Right lobe of liver (tissue), 6 donors: ENCODE data around the gene DNAJC5. TPM values are rescaled to one million over a fixed set of nuclear protein-coding genes. Genes with fewer than 3 reads are reported as not detected.

Source experiments
- ATAC-seq, 4 donors: fragments of 200-7000 bp; cut with Tn5 transposase; one replicate each; pipeline ENCODE4 v1.9.1; 2020; ENCODE audit warnings: mild to moderate bottlenecking in 4 of 4, moderate library complexity in 4 of 4
- DNase-seq, 3 donors: peaks; one replicate each; pipeline ENCODE4 v3.0.0-alpha.2; 2020
- H3K27ac ChIP-seq, 3 donors: fragments of 200-600 bp; one replicate each; pipeline ENCODE4 v1.8.0; 2022
- H3K27me3 ChIP-seq, 2 donors: fragments of 200-600 bp; one replicate each; pipeline ENCODE4 v1.8.0; 2022
- H3K36me3 ChIP-seq, 4 donors: fragments of 200-600 bp; sonication (generic) in 1 of 4; one replicate each; pipeline versions ENCODE4 v1.5.1 to v1.8.0; 2017 to 2022; ENCODE audit warnings: control low read depth in 1 of 4
- H3K4me1 ChIP-seq, 4 donors: fragments of 200-600 bp; sonication (generic) in 1 of 4; one replicate each; pipeline versions ENCODE4 v1.5.1 to v1.8.0; 2017 to 2022; ENCODE audit warnings: control low read depth in 1 of 4
- H3K4me3 ChIP-seq, 3 donors: fragments of 200-600 bp; one replicate each; pipeline ENCODE4 v1.8.0; 2022
- H3K9me3 ChIP-seq, 4 donors: fragments of 200-600 bp; sonication (generic) in 1 of 4; one replicate each; pipeline versions ENCODE4 v1.5.1 to v1.8.0; 2017 to 2022; ENCODE audit warnings: control low read depth in 1 of 4
- POLR2A ChIP-seq: fragments of 450-650 bp; IDR thresholded peaks from one replicate; pipeline ENCODE4 v1.6.1; 2017; ENCODE audit warnings: antibody characterized with exemption, mild to moderate bottlenecking
- WGBS: methylation state at CpG from one replicate; pipeline ENCODE4 v1.1.6; 2018; ENCODE audit warnings: low coverage, low lambda C conversion rate; ENCODE audit not compliant: insufficient coverage; ENCODE audit errors: missing lambda C conversion rate; 5-methylcytosine and 5-hydroxymethylcytosine counted together
- intact Hi-C, 2 donors: fragments of 100-400 bp; cut with DNase I; formaldehyde crosslinking; loops; one replicate each; pipeline versions ENCODE4 v1.11.2 to v1.14.1; 2022
- total RNA-seq, 6 experiments: library from RNA; depleted of rRNA in 2 of 6; stranded (reverse); fragments of >200 nt in 2 of 6; fragmentation: NEBNext Ultra II Directional in 3 of 6; extraction: Animal tissue kit (Norgen Biotek cat#: 25700) in 3 of 6; gene quantifications; one replicate each; pipeline versions ENCODE4 v1.1.0 to v1.2.4, GENCODE V29; 2016 to 2023
- TF ChIP-seq, protein P1 (sequence below), 4 donors: fragments of 200-600 bp in 3 of 4; fragments of 450-650 bp in 1 of 4; IDR thresholded peaks; one replicate each; pipeline versions ENCODE4 v1.5.1 to v1.8.0; 2016 to 2022; ENCODE audit warnings: antibody characterized with exemption in 4 of 4, mild to moderate bottlenecking in 2 of 4
- donor health status: DM: no; HTN: yes; CAD: no.
- donor health status: DM: no; HTN: no; CAD: no.
- donor health status: DM: no; HTN: no; CAD: no.
- donor health status: DM: no; HTN: yes; CAD: no.
- donor health status: DM: no; HTN: yes; CAD: no.

DNAJC5 gene
- total RNA-seq, 6 experiments from 2014 or later, result 10.7 to 26.0 (median 15.1) TPM

DNA sequence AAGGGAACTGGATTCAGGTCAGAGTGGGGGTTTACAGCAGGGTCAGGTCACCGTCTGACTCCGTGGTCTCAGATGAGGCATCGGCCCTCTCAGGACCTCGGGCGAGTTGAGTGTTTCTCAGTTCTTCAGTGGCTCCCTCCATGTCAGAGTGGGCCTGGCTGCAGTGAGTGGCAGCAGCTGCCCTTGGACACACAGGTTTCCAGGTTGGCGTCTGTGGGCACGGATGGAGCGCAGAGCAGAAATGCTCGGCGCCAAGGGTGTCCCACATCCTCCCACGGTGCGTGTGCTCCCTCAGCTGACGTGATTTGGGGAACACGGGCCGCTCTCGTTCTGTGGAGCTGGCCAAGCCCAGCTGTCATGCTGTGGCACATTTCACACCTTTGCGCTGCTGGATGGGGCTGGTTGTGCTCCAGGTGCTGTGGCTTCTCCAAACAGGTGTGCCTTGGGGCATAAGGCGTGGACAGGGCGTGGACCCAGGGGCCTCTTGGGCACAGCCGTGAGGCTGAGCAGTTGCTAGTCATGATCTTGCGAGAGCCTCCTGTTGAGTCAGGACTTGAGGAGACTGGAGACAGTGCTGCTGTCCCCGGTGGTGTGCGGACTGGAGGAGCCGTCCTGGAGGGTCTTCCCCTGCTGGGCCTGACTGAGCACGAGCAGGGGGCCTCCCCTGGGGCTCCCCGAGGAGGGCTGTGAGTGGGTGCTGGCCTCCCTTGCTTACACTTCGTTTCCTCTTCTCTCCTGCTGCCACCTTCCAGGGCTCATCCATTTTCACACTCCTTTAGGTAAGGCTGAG is 9.5 kb upstream of the DNAJC5 start:
- Histone ChIP-seq H3K4me3 (no peak overlapping the region), H3K9me3 (no peaks in the 10 kb centered on the region), H3K4me1 (peaks cover 0 to 5% (median 0%) of the 10 kb centered on the region in 4 donors), H3K36me3 (peaks cover 4 to 47% (median 11%) of the 10 kb centered on the region in 4 donors), H3K27ac (no peak overlapping the region), H3K27me3 (no peaks in the 10 kb centered on the region)
- 71% methylated on average over 1 of the region's 27 CpGs for WGBS
- ATAC-seq, result no peak
- DNase-seq, result no peak
- intact Hi-C loops, result loop anchor here in 1 of 2 donors (10.0 kb wide), 1 partner anchor 49 kb away; no protein-coding TSS in a partner anchor
- TF ChIP-seq, protein P1, sequence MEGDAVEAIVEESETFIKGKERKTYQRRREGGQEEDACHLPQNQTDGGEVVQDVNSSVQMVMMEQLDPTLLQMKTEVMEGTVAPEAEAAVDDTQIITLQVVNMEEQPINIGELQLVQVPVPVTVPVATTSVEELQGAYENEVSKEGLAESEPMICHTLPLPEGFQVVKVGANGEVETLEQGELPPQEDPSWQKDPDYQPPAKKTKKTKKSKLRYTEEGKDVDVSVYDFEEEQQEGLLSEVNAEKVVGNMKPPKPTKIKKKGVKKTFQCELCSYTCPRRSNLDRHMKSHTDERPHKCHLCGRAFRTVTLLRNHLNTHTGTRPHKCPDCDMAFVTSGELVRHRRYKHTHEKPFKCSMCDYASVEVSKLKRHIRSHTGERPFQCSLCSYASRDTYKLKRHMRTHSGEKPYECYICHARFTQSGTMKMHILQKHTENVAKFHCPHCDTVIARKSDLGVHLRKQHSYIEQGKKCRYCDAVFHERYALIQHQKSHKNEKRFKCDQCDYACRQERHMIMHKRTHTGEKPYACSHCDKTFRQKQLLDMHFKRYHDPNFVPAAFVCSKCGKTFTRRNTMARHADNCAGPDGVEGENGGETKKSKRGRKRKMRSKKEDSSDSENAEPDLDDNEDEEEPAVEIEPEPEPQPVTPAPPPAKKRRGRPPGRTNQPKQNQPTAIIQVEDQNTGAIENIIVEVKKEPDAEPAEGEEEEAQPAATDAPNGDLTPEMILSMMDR (IDR thresholded peaks at IDR 0.05), result no peak
- TF ChIP-seq POLR2A, result no peak

DNA sequence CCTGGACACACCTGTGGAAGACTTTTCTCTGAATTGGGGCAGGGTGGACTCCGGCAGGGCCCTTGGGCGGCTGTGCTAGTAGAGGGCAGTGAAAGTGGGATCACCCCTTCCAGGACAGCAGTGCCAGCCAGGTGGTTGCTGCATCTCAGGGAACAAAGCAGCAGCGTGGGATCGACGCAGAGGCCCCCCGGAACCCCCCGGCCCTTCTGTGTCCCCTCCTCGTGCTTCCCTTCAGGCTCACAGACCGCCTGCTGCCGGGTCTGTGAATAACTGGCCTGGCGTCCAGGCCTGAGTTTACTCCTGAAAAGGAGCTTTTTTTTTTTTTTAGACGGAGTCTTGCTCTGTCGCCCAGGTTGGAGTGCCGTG is 8.9 kb upstream of the DNAJC5 start:
- Histone ChIP-seq H3K27me3 (no peaks in the 10 kb centered on the region), H3K4me1 (peaks cover 0 to 5% (median 0%) of the 10 kb centered on the region in 4 donors), H3K36me3 (peaks cover 4 to 51% (median 11%) of the 10 kb centered on the region in 4 donors), H3K9me3 (no peaks in the 10 kb centered on the region), H3K27ac (no peak overlapping the region), H3K4me3 (no peak overlapping the region)
- intact Hi-C loops, result loop anchor here in 1 of 2 donors (10.0 kb wide), 1 partner anchor 49 kb away; no protein-coding TSS in a partner anchor
- no peak for TF ChIP-seq POLR2A
- TF ChIP-seq, protein P1 (IDR thresholded peaks at IDR 0.05), result no peak
- ATAC-seq (no peak), DNase-seq (no peak)
- WGBS, result 100% methylated on average over 1 of the region's 14 CpGs

DNA sequence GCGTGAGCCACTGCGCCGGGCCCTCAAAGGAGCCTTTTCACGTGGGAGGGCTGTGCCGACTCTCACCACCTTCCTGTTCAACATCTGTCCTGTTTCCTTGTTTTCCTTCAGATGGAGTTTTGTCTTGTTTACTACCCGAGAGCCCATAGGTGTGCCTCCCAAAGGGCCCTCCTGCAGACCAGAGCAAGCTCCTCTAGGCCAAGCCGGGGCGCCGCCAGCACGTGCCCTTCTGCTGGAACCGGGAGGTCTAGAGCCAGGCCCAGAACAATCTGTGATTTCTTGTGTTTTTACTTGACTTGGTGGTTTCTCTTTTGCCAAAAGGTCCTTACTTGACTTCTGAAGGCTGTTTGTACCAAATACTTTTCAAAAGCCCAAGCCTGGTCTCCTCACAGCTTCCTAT is 8.0 kb upstream of the DNAJC5 start:
- 95% methylated on average over 10 of the region's 11 CpGs for WGBS
- no peak overlapping the region for H3K27ac ChIP-seq
- no peak overlapping the region for H3K4me3 ChIP-seq
- H3K27me3 ChIP-seq, result no peaks in the 10 kb centered on the region
- ATAC-seq, result no peak
- H3K4me1 ChIP-seq, result peaks cover 0 to 5% (median 0%) of the 10 kb centered on the region in 4 donors
- DNase-seq, result no peak
- intact Hi-C loops, result loop anchor here in 1 of 2 donors (10.0 kb wide), 1 partner anchor 48 kb away; no protein-coding TSS in a partner anchor
- TF ChIP-seq, protein P1 (IDR thresholded peaks at IDR 0.05), result no peak
- TF ChIP-seq POLR2A, result no peak
- H3K9me3 ChIP-seq, result no peaks in the 10 kb centered on the region
- peaks cover 4 to 53% (median 11%) of the 10 kb centered on the region in 4 donors for H3K36me3 ChIP-seq

DNA sequence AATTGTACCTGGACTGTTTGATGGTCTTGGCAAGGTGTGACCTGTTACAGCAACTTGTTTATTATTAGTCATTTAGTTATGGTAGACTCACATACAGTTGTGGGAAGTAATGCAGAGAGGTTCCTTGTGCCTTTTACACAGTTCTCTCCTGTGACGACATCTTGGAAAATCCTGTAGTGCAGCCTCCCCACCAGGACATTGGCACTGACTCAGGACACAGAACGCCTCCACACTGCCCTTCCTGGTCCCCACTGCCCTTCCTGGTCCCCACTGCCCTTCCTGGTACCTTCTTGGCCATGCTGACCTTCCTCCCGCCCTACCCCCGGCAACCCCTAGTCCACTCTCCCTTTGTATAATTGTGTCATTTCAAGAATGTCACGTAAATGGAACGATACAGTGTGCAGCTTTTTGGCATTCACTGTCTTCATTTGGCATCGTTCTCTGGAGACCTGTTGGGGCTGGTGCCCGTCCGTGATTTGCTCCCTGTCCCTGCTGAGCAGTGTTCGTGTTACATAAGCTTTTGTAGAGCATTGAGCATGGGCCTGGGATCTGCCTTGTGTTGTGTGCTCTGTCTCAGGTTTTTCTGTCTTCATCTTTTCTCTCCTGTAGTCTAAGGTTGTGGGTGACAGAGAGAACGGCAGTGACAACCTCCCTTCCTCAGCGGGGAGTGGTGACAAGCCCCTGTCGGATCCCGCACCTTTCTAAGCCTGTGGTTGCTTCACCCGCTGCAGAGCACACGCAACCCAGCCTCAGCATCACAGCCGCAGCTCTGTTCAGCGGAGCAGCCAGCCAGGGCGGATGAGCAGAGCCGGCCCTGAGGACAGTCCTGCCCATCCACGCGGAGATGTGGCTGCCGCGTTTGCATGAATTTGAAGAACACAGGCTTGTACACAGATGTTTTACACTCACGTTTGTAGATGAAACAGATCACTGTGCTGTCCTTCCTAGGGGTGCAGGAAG is 5.4 kb upstream of the DNAJC5 start:
- no peak for DNase-seq
- peaks cover 0 to 7% (median 0%) of the 10 kb centered on the region in 4 donors for H3K4me1 ChIP-seq
- H3K4me3 ChIP-seq, result no peak overlapping the region
- 81% methylated on average over 21 of the region's 25 CpGs for WGBS
- TF ChIP-seq POLR2A, result no peak
- TF ChIP-seq, protein P1 (IDR thresholded peaks at IDR 0.05), result no peak
- no peak for ATAC-seq
- intact Hi-C loops, result loop anchor here in 1 of 2 donors (10.0 kb wide), 1 partner anchor 45 kb away; no protein-coding TSS in a partner anchor
- no peaks in the 10 kb centered on the region for H3K9me3 ChIP-seq
- no peak overlapping the region for H3K27ac ChIP-seq
- no peaks in the 10 kb centered on the region for H3K27me3 ChIP-seq
- H3K36me3 ChIP-seq, result peaks cover 0 to 40% (median 11%) of the 10 kb centered on the region in 4 donors
